GM23338 (cell line): ENCODE measurements around the gene GSC2. TPM values are rescaled to one million over a fixed set of nuclear protein-coding genes. Genes with fewer than 3 reads are reported as not detected.

Experiments used
- ATAC-seq: fragments of 200-7000 bp; cut with Tn5 transposase; 3 replicates; pipeline ENCODE4 v1.9.1; 2020
- DNase-seq: peaks from one replicate; pipeline ENCODE4 v3.0.0-alpha.2; 2015; ENCODE audit warnings: low spot score
- H2AFZ ChIP-seq: fragments of 200-600 bp; sonication (generic); 2 replicates; pipeline ENCODE4 v1.8.0; 2016; ENCODE audit warnings: antibody characterized with exemption, mild to moderate bottlenecking, moderate library complexity
- H3F3A ChIP-seq: fragments of 200-600 bp; sonication (generic); replicated peaks from 2 replicates; pipeline ENCODE4 v1.8.0; 2017; ENCODE audit warnings: antibody characterized with exemption, mixed run types, low read depth
- H3K27ac ChIP-seq: fragments of 200-600 bp; sonication (generic); 2 replicates; pipeline ENCODE4 v1.6.1; 2016; ENCODE audit warnings: low read depth
- H3K27me3 ChIP-seq: fragments of 200-600 bp; sonication (generic); 2 replicates; pipeline ENCODE4 v1.8.0; 2016; ENCODE audit warnings: mild to moderate bottlenecking, mixed run types, moderate library complexity; ENCODE audit not compliant: insufficient read depth
- H3K36me3 ChIP-seq: fragments of 200-600 bp; sonication (generic); 2 replicates; pipeline ENCODE4 v1.8.0; 2016; ENCODE audit warnings: mild to moderate bottlenecking; ENCODE audit not compliant: insufficient read depth
- H3K4me1 ChIP-seq: fragments of 200-600 bp; sonication (generic); 2 replicates; pipeline ENCODE4 v1.8.0; 2016; ENCODE audit warnings: mild to moderate bottlenecking, moderate library complexity; ENCODE audit not compliant: insufficient read depth
- H3K4me2 ChIP-seq: fragments of 200-600 bp; sonication (generic); 2 replicates; pipeline ENCODE4 v1.7.1; 2017; ENCODE audit warnings: mixed run types
- H3K4me3 ChIP-seq: fragments of 200-600 bp; sonication (generic); 2 replicates; pipeline ENCODE4 v1.6.1; 2016; ENCODE audit warnings: mixed run types
- H3K79me2 ChIP-seq: fragments of 200-600 bp; sonication (generic); replicated peaks from 2 replicates; pipeline ENCODE4 v1.8.0; 2017; ENCODE audit warnings: mild to moderate bottlenecking; ENCODE audit not compliant: insufficient read depth
- H3K9me2 ChIP-seq: fragments of 200-600 bp; sonication (generic); 2 replicates; pipeline ENCODE4 v1.8.0; 2017; ENCODE audit not compliant: insufficient read depth
- H4K20me1 ChIP-seq: fragments of 200-600 bp; sonication (generic); replicated peaks from 2 replicates; pipeline ENCODE4 v1.8.0; 2017; ENCODE audit warnings: mild to moderate bottlenecking; ENCODE audit not compliant: insufficient read depth
- H3K27ac Mint-ChIP-seq: 2 replicates; pipeline ENCODE4 v1.8.0; 2020; ENCODE audit warnings: inconsistent platforms, mild to moderate bottlenecking, moderate library complexity, mixed read lengths
- H3K27me3 Mint-ChIP-seq: 3 replicates; pipeline ENCODE4 v1.8.0; 2022; ENCODE audit warnings: low read depth, mild to moderate bottlenecking, moderate library complexity, mixed read lengths, inconsistent platforms; ENCODE audit not compliant: insufficient read depth, poor library complexity
- H3K36me3 Mint-ChIP-seq: 3 replicates; pipeline ENCODE4 v1.8.0; 2021; ENCODE audit warnings: low read depth, mild to moderate bottlenecking, inconsistent platforms, moderate library complexity, mixed read lengths
- H3K4me1 Mint-ChIP-seq: 3 replicates; pipeline ENCODE4 v1.8.0; 2020; ENCODE audit warnings: mild to moderate bottlenecking, inconsistent platforms, mixed read lengths
- H3K4me3 Mint-ChIP-seq: 3 replicates; pipeline ENCODE4 v1.8.0; 2021; ENCODE audit warnings: moderate library complexity, mild to moderate bottlenecking, inconsistent platforms, mixed read lengths
- H3K9me3 Mint-ChIP-seq: 3 replicates; pipeline ENCODE4 v1.8.0; 2020; ENCODE audit warnings: moderate library complexity, mild to moderate bottlenecking, inconsistent platforms, mixed read lengths
- CREB1 ChIP-seq: fragments of 250-450 bp; sonication (Bioruptor Pico); IDR thresholded peaks from 2 replicates; pipeline ENCODE4 v1.5.0; 2020; ENCODE audit warnings: low read depth, mild to moderate bottlenecking, moderate library complexity
- ETS1 ChIP-seq: IDR thresholded peaks from 2 replicates; pipeline ENCODE4 v1.6.1; 2016; ENCODE audit warnings: antibody characterized with exemption
- NANOG ChIP-seq: IDR thresholded peaks from 2 replicates; pipeline ENCODE4 v1.6.1; 2016; ENCODE audit warnings: antibody characterized with exemption, borderline replicate concordance
- POLR2AphosphoS5 ChIP-seq: IDR thresholded peaks from 2 replicates; pipeline ENCODE4 v1.6.1; 2016; ENCODE audit warnings: antibody characterized with exemption, low read depth
- ZNF114 ChIP-seq: fragments of 250-450 bp; sonication (Bioruptor Pico); IDR thresholded peaks from 2 replicates; pipeline ENCODE4 v1.5.0; 2020; ENCODE audit warnings: mild to moderate bottlenecking, moderate library complexity
- ZNF331 ChIP-seq: fragments of 250-450 bp; sonication (Bioruptor Pico); IDR thresholded peaks from 2 replicates; pipeline ENCODE4 v1.5.0; 2020; ENCODE audit warnings: low read depth, mild to moderate bottlenecking, moderate library complexity
- ZNF462 ChIP-seq: fragments of 250-450 bp; sonication (Bioruptor Pico); IDR thresholded peaks from 2 replicates; pipeline ENCODE4 v1.5.0; 2020; ENCODE audit warnings: mild to moderate bottlenecking, moderate library complexity
- polyA plus RNA-seq: library from polyadenylated mRNA; unstranded; fragments of >200 nt; fragmentation: Nextera tagmentation; extraction: Ambion mirVana; gene quantifications from 2 replicates; pipeline ENCODE4 v1.2.1, GENCODE V29; 2016
- total RNA-seq: library from RNA; depleted of rRNA; stranded (reverse); fragments of >200 nt; shearing (Covaris generic); gene quantifications from 2 replicates; pipeline ENCODE4 v1.2.3, GENCODE V29; 2014

Gene GSC2
- total and polyA plus RNA-seq, 2 experiments from 2014 or later = not detected

GRCh38 chr22:19127329-19128008 lies 22.6 kb downstream of the GSC2 start (continued):
- no peak for TF ChIP-seq NANOG
- TF ChIP-seq POLR2AphosphoS5 = no peak

- ATAC-seq = no peak
- peaks cover 6% of the 10 kb centered on the region; the same call in 2 of the 3 replicates for H3K36me3 Mint-ChIP-seq
These were observed 23.5 kb downstream of the GSC2 start for GRCh38 chr22:19126309-19127273.

More at GRCh38 chr22:19126309-19127273, 23.5 kb downstream of the GSC2 start:
- peaks cover 2% of the 10 kb centered on the region for H3K79me2 ChIP-seq
- H4K20me1 ChIP-seq = 0 out of 2 replicates have a peak, but pooled peaks cover under 1% of the 10 kb centered on the region
- H3K9me2 ChIP-seq = no peaks in the 10 kb centered on the region
- Mint-ChIP-seq H3K9me3 (no peaks in the 10 kb centered on the region), H3K27ac (no peak overlapping the region), H3K27me3 (peaks cover 21% of the 10 kb centered on the region), H3K4me3 (no peak overlapping the region), H3K4me1 (peaks cover 18% of the 10 kb centered on the region)
- H3K27me3 ChIP-seq = no peaks in the 10 kb centered on the region
- H3K27ac ChIP-seq = no peak overlapping the region
- TF ChIP-seq ZNF114 (CRISPR knock-in tag) (no peak), ZNF462 (no peak), NANOG (no peak), CREB1 (CRISPR knock-in tag) (no peak), POLR2AphosphoS5 (no peak), ETS1 (no peak), ZNF331 (no peak)
- H3K4me3 ChIP-seq = no peak overlapping the region
- no peak for DNase-seq
- no peaks in the 10 kb centered on the region for H3K36me3 ChIP-seq
- peaks cover 8% of the 10 kb centered on the region; the same call in 1 of the 2 replicates for H3K4me1 ChIP-seq
- H3F3A ChIP-seq = peaks cover under 1% of the 10 kb centered on the region; the same call in 1 of the 2 replicates
- H2AFZ ChIP-seq = no peak overlapping the region
- H3K4me2 ChIP-seq = no peak overlapping the region
